Epithelial cell of esophagus (primary cell): Measurements from ENCODE around the gene MAGED2.

Experiments
- DNase-seq: peaks from one replicate; pipeline ENCODE4 v3.0.0; 2010; ENCODE audit warnings: low read depth
- H3K4me3 ChIP-seq: 2 replicates; pipeline ENCODE4 v1.5.1; 2011; ENCODE audit warnings: mild to moderate bottlenecking, low read length, control low read depth
- CTCF ChIP-seq: IDR thresholded peaks from 2 replicates; pipeline ENCODE4 v1.5.1; 2011; ENCODE audit warnings: low read depth, mild to moderate bottlenecking, low read length, control low read depth, inconsistent platforms; ENCODE audit not compliant: insufficient read depth; ENCODE audit errors: missing control alignments

Gene MAGED2

GRCh38 chrX:54808605-54809483 lies 1.3 kb downstream of the MAGED2 start:
- no peak for TF ChIP-seq CTCF
- peak overlapping the region; percentile 70 for H3K4me3 ChIP-seq

GRCh38 chrX:54810532-54810931 lies 3.0 kb downstream of the MAGED2 start:
- TF ChIP-seq CTCF, result no peak
- no peak overlapping the region for H3K4me3 ChIP-seq
- DNase-seq, result no peak

More at GRCh38 chrX:54808605-54809483, 1.3 kb downstream of the MAGED2 start:
- peak; percentile 92 for DNase-seq

GRCh38 chrX:54811301-54811885 lies 3.8 kb downstream of the MAGED2 start:
- TF ChIP-seq CTCF, result no peak
- H3K4me3 ChIP-seq, result no peak overlapping the region
- no peak for DNase-seq

- H3K4me3 ChIP-seq, result no peak overlapping the region
- DNase-seq, result no peak
- no peak for TF ChIP-seq CTCF
These were observed 4.8 kb downstream of the MAGED2 start for GRCh38 chrX:54812306-54812705.

GRCh38 chrX:54817220-54817820 lies 9.8 kb downstream of the MAGED2 start:
- DNase-seq, result no peak
- TF ChIP-seq CTCF, result no peak
- H3K4me3 ChIP-seq, result no peak overlapping the region

GRCh38 chrX:54818221-54818620 lies 10.7 kb downstream of the MAGED2 start:
- no peak for TF ChIP-seq CTCF
- no peak overlapping the region for H3K4me3 ChIP-seq

GRCh38 chrX:54819201-54819600 lies 11.7 kb downstream of the MAGED2 start:
- no peak for DNase-seq
- TF ChIP-seq CTCF, result no peak
- H3K4me3 ChIP-seq, result no peak overlapping the region

More at GRCh38 chrX:54818221-54818620, 10.7 kb downstream of the MAGED2 start:
- no peak for DNase-seq
